SJSA1 (cell line): Measurements from ENCODE around the gene NRXN3. TPM values are rescaled to one million over a fixed set of nuclear protein-coding genes. Genes with fewer than 3 reads are reported as not detected.
"Not testable (repeated sequence)": the region's sequence is repeated elsewhere in the genome, so short reads cannot be mapped to it uniquely, and the experiment has no call there.

Experiments used
- DNase-seq, 2 experiments: peaks; one replicate each; pipeline ENCODE4 v3.0.0-alpha.2; 2015 to 2020; ENCODE audit warnings: low spot score in 2 of 2, low read depth in 1 of 2
- H3K27ac ChIP-seq: fragments of 250-450 bp; sonication (Bioruptor Pico); 2 replicates; pipeline ENCODE4 v1.5.1; 2020; ENCODE audit warnings: mild to moderate bottlenecking, moderate library complexity
- H3K27me3 ChIP-seq: fragments of 250-450 bp; sonication (Bioruptor Pico); replicated peaks from 2 replicates; pipeline ENCODE4 v1.5.1; 2020; ENCODE audit warnings: mild to moderate bottlenecking, moderate library complexity
- H3K36me3 ChIP-seq: fragments of 250-450 bp; sonication (Bioruptor Pico); 2 replicates; pipeline ENCODE4 v1.5.1; 2020; ENCODE audit warnings: mild to moderate bottlenecking
- H3K4me1 ChIP-seq: fragments of 250-450 bp; sonication (Bioruptor Pico); replicated peaks from 2 replicates; pipeline ENCODE4 v1.6.1; 2021; ENCODE audit warnings: mild to moderate bottlenecking
- H3K4me3 ChIP-seq: fragments of 250-450 bp; sonication (Bioruptor Pico); 2 replicates; pipeline ENCODE4 v1.5.1; 2020; ENCODE audit warnings: mild to moderate bottlenecking
- H3K9me3 ChIP-seq: fragments of 250-450 bp; sonication (Bioruptor Pico); replicated peaks from 2 replicates; pipeline ENCODE4 v1.5.1; 2020; ENCODE audit warnings: mild to moderate bottlenecking
- total RNA-seq: library from RNA; depleted of rRNA; stranded (reverse); fragments of >200 nt; shearing (Covaris generic); gene quantifications from 2 replicates; pipeline ENCODE4 v1.2.3, GENCODE V29; 2014

Gene NRXN3
- total RNA-seq, 1 experiment from 2014 or later, result 1.0 TPM

- not testable (repeated sequence) for H3K27me3 ChIP-seq, H3K9me3 ChIP-seq, H3K27ac ChIP-seq, H3K4me1 ChIP-seq, DNase-seq, H3K36me3 ChIP-seq, H3K4me3 ChIP-seq
Measured at GRCh38 chr14:78437448-78437847, 267.3 kb downstream of the NRXN3 start.

GRCh38 chr14:78440356-78440894, 270.3 kb downstream of the NRXN3 start:
- Histone ChIP-seq H3K4me3 (no peak overlapping the region), H3K4me1 (no peaks in the 10 kb centered on the region), H3K27me3 (no peaks in the 10 kb centered on the region), H3K27ac (no peak overlapping the region), H3K36me3 (no peaks in the 10 kb centered on the region), H3K9me3 (no peaks in the 10 kb centered on the region)
- no peak for DNase-seq

- Histone ChIP-seq H3K4me3 (no peak overlapping the region), H3K9me3 (no peaks in the 10 kb centered on the region), H3K27ac (no peak overlapping the region), H3K36me3 (no peaks in the 10 kb centered on the region), H3K27me3 (no peaks in the 10 kb centered on the region), H3K4me1 (no peaks in the 10 kb centered on the region)
- no peak for DNase-seq
Measured at GRCh38 chr14:78443834-78444233, 273.7 kb downstream of the NRXN3 start.

GRCh38 chr14:78445275-78445674, 275.1 kb downstream of the NRXN3 start:
- no peaks in the 10 kb centered on the region for H3K9me3 ChIP-seq
- H3K4me1 ChIP-seq, result no peaks in the 10 kb centered on the region
- no peaks in the 10 kb centered on the region for H3K27me3 ChIP-seq
- H3K27ac ChIP-seq, result no peak overlapping the region
- DNase-seq, result no peak
- H3K36me3 ChIP-seq, result no peaks in the 10 kb centered on the region
- no peak overlapping the region for H3K4me3 ChIP-seq

- Histone ChIP-seq H3K36me3 (no peaks in the 10 kb centered on the region), H3K4me3 (no peak overlapping the region), H3K4me1 (no peaks in the 10 kb centered on the region), H3K27ac (no peak overlapping the region), H3K27me3 (no peaks in the 10 kb centered on the region), H3K9me3 (no peaks in the 10 kb centered on the region)
- DNase-seq, result no peak
Measured at GRCh38 chr14:78446807-78447206, 276.6 kb downstream of the NRXN3 start.

- Histone ChIP-seq H3K36me3 (no peaks in the 10 kb centered on the region), H3K4me3 (no peak overlapping the region), H3K27ac (no peak overlapping the region), H3K4me1 (no peaks in the 10 kb centered on the region), H3K9me3 (no peaks in the 10 kb centered on the region), H3K27me3 (no peaks in the 10 kb centered on the region)
- peak; percentile 28 to 48 for DNase-seq
Measured at GRCh38 chr14:78448164-78449094, 278.3 kb downstream of the NRXN3 start.

GRCh38 chr14:78450669-78451318, 280.6 kb downstream of the NRXN3 start:
- no peaks in the 10 kb centered on the region for H3K9me3 ChIP-seq

GRCh38 chr14:78451319-78451695, 281.1 kb downstream of the NRXN3 start:
- no peaks in the 10 kb centered on the region for H3K36me3 ChIP-seq
- H3K27me3 ChIP-seq, result no peaks in the 10 kb centered on the region
- no peak overlapping the region for H3K27ac ChIP-seq
- H3K9me3 ChIP-seq, result no peaks in the 10 kb centered on the region
- no peak overlapping the region for H3K4me3 ChIP-seq
- H3K4me1 ChIP-seq, result no peaks in the 10 kb centered on the region
- no peak for DNase-seq

More at GRCh38 chr14:78450669-78451318, 280.6 kb downstream of the NRXN3 start:
- no peaks in the 10 kb centered on the region for H3K36me3 ChIP-seq
- DNase-seq, result no peak
- H3K4me3 ChIP-seq, result no peak overlapping the region
- no peaks in the 10 kb centered on the region for H3K27me3 ChIP-seq
- H3K4me1 ChIP-seq, result no peaks in the 10 kb centered on the region
- H3K27ac ChIP-seq, result no peak overlapping the region

GRCh38 chr14:78455896-78456435, 285.8 kb downstream of the NRXN3 start:
- Histone ChIP-seq H3K36me3 (no peaks in the 10 kb centered on the region), H3K9me3 (no peaks in the 10 kb centered on the region), H3K27ac (no peak overlapping the region), H3K4me1 (no peaks in the 10 kb centered on the region), H3K4me3 (no peak overlapping the region), H3K27me3 (no peaks in the 10 kb centered on the region)
- DNase-seq, result no peak

GRCh38 chr14:78469947-78470346, 299.8 kb downstream of the NRXN3 start:
- Histone ChIP-seq H3K27ac (no peak overlapping the region), H3K4me3 (no peak overlapping the region)

GRCh38 chr14:78479127-78479780, 309.1 kb downstream of the NRXN3 start:
- Histone ChIP-seq H3K9me3 (no peaks in the 10 kb centered on the region), H3K27ac (no peak overlapping the region), H3K4me1 (no peaks in the 10 kb centered on the region), H3K36me3 (no peaks in the 10 kb centered on the region), H3K4me3 (no peak overlapping the region), H3K27me3 (no peaks in the 10 kb centered on the region)
- DNase-seq, result no peak

More at GRCh38 chr14:78469947-78470346, 299.8 kb downstream of the NRXN3 start:
- Histone ChIP-seq H3K27me3 (no peaks in the 10 kb centered on the region), H3K4me1 (no peaks in the 10 kb centered on the region), H3K36me3 (no peaks in the 10 kb centered on the region), H3K9me3 (no peaks in the 10 kb centered on the region)
- no peak for DNase-seq

GRCh38 chr14:78484028-78484427, 313.9 kb downstream of the NRXN3 start:
- no peak overlapping the region for H3K27ac ChIP-seq
- H3K9me3 ChIP-seq, result no peaks in the 10 kb centered on the region
- H3K4me1 ChIP-seq, result peaks cover 22% of the 10 kb centered on the region
- no peak for DNase-seq
- H3K27me3 ChIP-seq, result no peaks in the 10 kb centered on the region
- no peaks in the 10 kb centered on the region for H3K36me3 ChIP-seq
- H3K4me3 ChIP-seq, result no peak overlapping the region

GRCh38 chr14:78486081-78486480, 315.9 kb downstream of the NRXN3 start:
- peak in 1 of 2 experiments; percentile 39 for DNase-seq
- no peaks in the 10 kb centered on the region for H3K27me3 ChIP-seq

More at GRCh38 chr14:78486081-78486480, 315.9 kb downstream of the NRXN3 start:
- Histone ChIP-seq H3K36me3 (no peaks in the 10 kb centered on the region), H3K27ac (no peak overlapping the region), H3K9me3 (no peaks in the 10 kb centered on the region), H3K4me3 (no peak overlapping the region), H3K4me1 (peaks cover 22% of the 10 kb centered on the region)
